Gastroesophageal sphincter (tissue), 4 donors: ENCODE measurements around the gene KLRF2. TPM values are rescaled to one million over a fixed set of nuclear protein-coding genes. Genes with fewer than 3 reads are reported as not detected.
A peak's percentile ranks its signal among the peaks of the same experiment; 100 is the strongest.

Experiments used
- ATAC-seq: fragments of 150-250 bp; one replicate; pipeline ENCODE4 v1.9.1; 2016; ENCODE audit warnings: mild to moderate bottlenecking, moderate library complexity
- H3K27ac ChIP-seq, 4 donors: fragments of 200-600 bp; sonication (generic) in 3 of 4; 1 replicate in 3 of 4; 2 replicates in 1 of 4; pipeline ENCODE4 v1.5.1; 2016 to 2019
- H3K27me3 ChIP-seq: fragments of 200-600 bp; sonication (generic); one replicate; pipeline ENCODE4 v1.5.1; 2019
- H3K36me3 ChIP-seq, 2 donors: fragments of 200-600 bp; sonication (generic); one replicate each; pipeline ENCODE4 v1.5.1; 2019; ENCODE audit warnings: control low read depth in 1 of 2
- H3K4me1 ChIP-seq, 3 donors: fragments of 200-600 bp; sonication (generic); 1 replicate in 2 of 3; 2 replicates in 1 of 3; pipeline ENCODE4 v1.5.1; 2016 to 2019; ENCODE audit warnings: control low read depth in 2 of 3
- H3K4me3 ChIP-seq, 2 donors: fragments of 200-600 bp; sonication (generic); one replicate each; pipeline ENCODE4 v1.5.1; 2019; ENCODE audit warnings: mild to moderate bottlenecking in 1 of 2, moderate library complexity in 1 of 2
- H3K9me3 ChIP-seq, 3 donors: fragments of 200-600 bp; sonication (generic); one replicate each; pipeline ENCODE4 v1.5.1; 2017 to 2019; ENCODE audit warnings: control low read depth in 2 of 3
- EP300 ChIP-seq: sonication (generic); formaldehyde crosslinking; IDR thresholded peaks from one replicate; pipeline ENCODE4 v1.6.1; 2017; ENCODE audit warnings: antibody characterized with exemption, mild to moderate bottlenecking
- POLR2A ChIP-seq, 2 donors: fragments of 450-650 bp; IDR thresholded peaks; one replicate each; pipeline ENCODE4 v1.6.1; 2017; ENCODE audit warnings: antibody characterized with exemption in 2 of 2, mild to moderate bottlenecking in 2 of 2, moderate library complexity in 1 of 2
- POLR2AphosphoS5 ChIP-seq: sonication (generic); formaldehyde crosslinking; IDR thresholded peaks from one replicate; pipeline ENCODE4 v1.6.1; 2017; ENCODE audit warnings: antibody characterized with exemption
- WGBS, 2 donors: methylation state at CpG; one replicate each; pipeline ENCODE4 v1.1.5; 2018; ENCODE audit warnings: low coverage in 1 of 2; 5-methylcytosine and 5-hydroxymethylcytosine counted together
- total RNA-seq, 4 donors: library from RNA; depleted of rRNA; stranded (reverse); fragments of >200 nt; gene quantifications; one replicate each; pipeline ENCODE4 v1.1.0, GENCODE V29; 2016
- TF ChIP-seq, protein P1 (sequence below), 4 experiments: fragments of 200-600 bp in 2 of 4; fragments of 450-650 bp in 2 of 4; sonication (generic) in 1 of 4; IDR thresholded peaks; one replicate each; pipeline ENCODE4 v1.5.1; 2017 to 2019; ENCODE audit warnings: antibody characterized with exemption in 4 of 4, mild to moderate bottlenecking in 2 of 4, moderate library complexity in 2 of 4

Gene KLRF2
- total RNA-seq, 4 donors from 2014 or later, result not detected

DNA sequence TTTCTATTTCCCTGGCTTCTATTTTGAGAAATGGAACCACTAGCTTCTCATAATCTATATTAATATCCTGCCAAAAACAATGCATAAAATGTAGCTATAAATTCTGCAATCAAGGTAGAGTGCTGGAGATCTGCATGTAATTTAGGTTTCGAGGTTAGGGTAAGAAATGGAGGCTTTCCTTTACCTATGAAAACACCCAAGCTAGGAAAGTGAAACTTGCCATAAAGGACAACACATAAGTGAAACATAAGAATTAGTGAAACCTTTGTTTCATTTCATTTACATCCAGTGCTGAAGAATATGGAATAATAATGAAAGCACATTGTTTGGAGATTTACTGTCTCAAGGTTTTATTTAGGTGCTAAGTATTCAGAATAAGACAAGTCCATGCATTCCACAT lies 41.1 kb downstream of the KLRF2 start:
- 67 to 90% methylated on average over 1 of the region's 1 CpG for WGBS, 2 donors
- Histone ChIP-seq H3K27me3 (no peaks in the 10 kb centered on the region), H3K36me3 (no peaks in the 10 kb centered on the region), H3K4me3 (no peak overlapping the region), H3K27ac (no peak overlapping the region), H3K9me3 (peaks cover 0 to 9% (median 0%) of the 10 kb centered on the region in 3 donors), H3K4me1 (no peaks in the 10 kb centered on the region)
- ATAC-seq, result no peak
- no peak for TF ChIP-seq POLR2A (IDR thresholded peaks at IDR 0.05)
- no peak for TF ChIP-seq EP300
- TF ChIP-seq POLR2AphosphoS5, result no peak
- TF ChIP-seq, protein P1, sequence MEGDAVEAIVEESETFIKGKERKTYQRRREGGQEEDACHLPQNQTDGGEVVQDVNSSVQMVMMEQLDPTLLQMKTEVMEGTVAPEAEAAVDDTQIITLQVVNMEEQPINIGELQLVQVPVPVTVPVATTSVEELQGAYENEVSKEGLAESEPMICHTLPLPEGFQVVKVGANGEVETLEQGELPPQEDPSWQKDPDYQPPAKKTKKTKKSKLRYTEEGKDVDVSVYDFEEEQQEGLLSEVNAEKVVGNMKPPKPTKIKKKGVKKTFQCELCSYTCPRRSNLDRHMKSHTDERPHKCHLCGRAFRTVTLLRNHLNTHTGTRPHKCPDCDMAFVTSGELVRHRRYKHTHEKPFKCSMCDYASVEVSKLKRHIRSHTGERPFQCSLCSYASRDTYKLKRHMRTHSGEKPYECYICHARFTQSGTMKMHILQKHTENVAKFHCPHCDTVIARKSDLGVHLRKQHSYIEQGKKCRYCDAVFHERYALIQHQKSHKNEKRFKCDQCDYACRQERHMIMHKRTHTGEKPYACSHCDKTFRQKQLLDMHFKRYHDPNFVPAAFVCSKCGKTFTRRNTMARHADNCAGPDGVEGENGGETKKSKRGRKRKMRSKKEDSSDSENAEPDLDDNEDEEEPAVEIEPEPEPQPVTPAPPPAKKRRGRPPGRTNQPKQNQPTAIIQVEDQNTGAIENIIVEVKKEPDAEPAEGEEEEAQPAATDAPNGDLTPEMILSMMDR (IDR thresholded peaks at IDR 0.05), result no peak

- Histone ChIP-seq H3K27ac (no peak overlapping the region), H3K9me3 (no peaks in the 10 kb centered on the region), H3K4me3 (no peak overlapping the region), H3K27me3 (no peaks in the 10 kb centered on the region), H3K4me1 (no peaks in the 10 kb centered on the region), H3K36me3 (no peaks in the 10 kb centered on the region)
- WGBS, 2 donors, result 13 to 24% methylated on average over 5 of the region's 5 CpGs
- peak; percentile 46 for ATAC-seq
- TF ChIP-seq EP300, result no peak
- TF ChIP-seq, protein P1 (IDR thresholded peaks at IDR 0.05), result peak; percentile 4 to 46 (median 40)
Measured at GRCh38 chr12:9925705-9926393, 44.6 kb downstream of the KLRF2 start.

GRCh38 chr12:9926876-9927275 lies 45.6 kb downstream of the KLRF2 start:
- 82 to 83% methylated on average over 3 of the region's 3 CpGs for WGBS, 2 donors
- Histone ChIP-seq H3K4me3 (no peak overlapping the region), H3K27ac (no peak overlapping the region), H3K36me3 (no peaks in the 10 kb centered on the region), H3K4me1 (no peaks in the 10 kb centered on the region), H3K27me3 (no peaks in the 10 kb centered on the region), H3K9me3 (no peaks in the 10 kb centered on the region)
- ATAC-seq, result no peak
- TF ChIP-seq POLR2A (IDR thresholded peaks at IDR 0.05) (no peak), EP300 (no peak), POLR2AphosphoS5 (no peak)
- TF ChIP-seq, protein P1 (IDR thresholded peaks at IDR 0.05), result no peak

- Histone ChIP-seq H3K4me3 (no peak overlapping the region), H3K9me3 (no peaks in the 10 kb centered on the region), H3K36me3 (no peaks in the 10 kb centered on the region), H3K27ac (no peak overlapping the region), H3K4me1 (no peaks in the 10 kb centered on the region), H3K27me3 (no peaks in the 10 kb centered on the region)
- no peak for ATAC-seq
- TF ChIP-seq EP300 (no peak), POLR2AphosphoS5 (no peak), POLR2A (IDR thresholded peaks at IDR 0.05) (no peak)
- TF ChIP-seq, protein P1 (IDR thresholded peaks at IDR 0.05), result no peak
- 78 to 87% methylated on average over 3 of the region's 3 CpGs for WGBS, 2 donors
Measured at GRCh38 chr12:9928607-9929006, 47.3 kb downstream of the KLRF2 start.

DNA sequence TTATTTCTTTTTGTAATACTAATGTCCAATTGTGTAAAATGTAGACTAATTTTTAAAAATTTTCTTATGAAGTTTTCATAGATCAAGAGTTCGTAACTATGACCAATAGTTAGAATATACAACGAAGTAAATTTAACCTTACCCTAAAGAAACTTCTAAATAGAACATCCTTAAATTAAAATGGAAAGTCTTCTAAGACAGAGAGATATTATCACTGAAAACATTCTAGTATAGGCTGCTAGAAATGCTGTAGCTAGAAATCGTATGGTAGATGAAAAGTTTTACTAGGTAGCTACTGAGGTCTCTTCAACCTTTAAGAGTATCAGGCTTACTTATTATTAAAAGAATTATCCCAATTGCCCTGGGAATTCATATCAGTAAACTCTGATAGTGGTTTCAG lies 50.0 kb downstream of the KLRF2 start:
- H3K27me3 ChIP-seq, result no peaks in the 10 kb centered on the region
- H3K27ac ChIP-seq, result no peak overlapping the region
- H3K4me1 ChIP-seq, result no peaks in the 10 kb centered on the region
- H3K36me3 ChIP-seq, result no peaks in the 10 kb centered on the region
- WGBS, 2 donors, result 70 to 87% methylated on average over 3 of the region's 3 CpGs
- H3K4me3 ChIP-seq, result no peak overlapping the region
- no peak for ATAC-seq
- TF ChIP-seq, protein P1 (IDR thresholded peaks at IDR 0.05), result no peak
- TF ChIP-seq EP300, result no peak
- no peak for TF ChIP-seq POLR2A (IDR thresholded peaks at IDR 0.05)
- no peak for TF ChIP-seq POLR2AphosphoS5
- no peaks in the 10 kb centered on the region for H3K9me3 ChIP-seq
